ENCODE data around the gene CSMD2.

DNA sequence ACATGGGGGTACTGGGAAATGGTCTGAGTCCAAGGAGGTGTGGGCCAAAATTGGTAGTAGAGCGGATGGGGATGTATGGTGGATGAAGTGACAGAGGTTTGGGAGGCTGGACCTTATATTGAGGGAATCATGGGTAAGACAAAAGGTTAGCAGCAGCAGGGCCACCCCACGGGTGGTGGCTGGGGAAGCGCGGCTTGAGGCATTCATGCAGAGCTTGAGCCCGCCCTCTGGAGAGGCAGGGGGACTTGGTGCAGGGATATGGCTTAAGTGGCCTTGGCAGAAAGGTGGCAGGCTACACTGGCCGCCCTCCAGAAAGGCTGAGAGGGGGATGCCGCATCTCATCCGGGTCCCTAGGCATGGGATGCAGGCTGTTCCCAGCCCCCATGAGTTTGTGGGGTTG, 269.6 kb downstream of the CSMD2 start:
- TF ChIP-seq, protein P1, sequence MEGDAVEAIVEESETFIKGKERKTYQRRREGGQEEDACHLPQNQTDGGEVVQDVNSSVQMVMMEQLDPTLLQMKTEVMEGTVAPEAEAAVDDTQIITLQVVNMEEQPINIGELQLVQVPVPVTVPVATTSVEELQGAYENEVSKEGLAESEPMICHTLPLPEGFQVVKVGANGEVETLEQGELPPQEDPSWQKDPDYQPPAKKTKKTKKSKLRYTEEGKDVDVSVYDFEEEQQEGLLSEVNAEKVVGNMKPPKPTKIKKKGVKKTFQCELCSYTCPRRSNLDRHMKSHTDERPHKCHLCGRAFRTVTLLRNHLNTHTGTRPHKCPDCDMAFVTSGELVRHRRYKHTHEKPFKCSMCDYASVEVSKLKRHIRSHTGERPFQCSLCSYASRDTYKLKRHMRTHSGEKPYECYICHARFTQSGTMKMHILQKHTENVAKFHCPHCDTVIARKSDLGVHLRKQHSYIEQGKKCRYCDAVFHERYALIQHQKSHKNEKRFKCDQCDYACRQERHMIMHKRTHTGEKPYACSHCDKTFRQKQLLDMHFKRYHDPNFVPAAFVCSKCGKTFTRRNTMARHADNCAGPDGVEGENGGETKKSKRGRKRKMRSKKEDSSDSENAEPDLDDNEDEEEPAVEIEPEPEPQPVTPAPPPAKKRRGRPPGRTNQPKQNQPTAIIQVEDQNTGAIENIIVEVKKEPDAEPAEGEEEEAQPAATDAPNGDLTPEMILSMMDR (IDR thresholded peaks at IDR 0.05 in 4 of 5, conservative IDR thresholded peaks at IDR 0.05 in 1 of 5): no peak
- TF ChIP-seq POLR2A (IDR thresholded peaks at IDR 0.05): no peak

Measured in gastrocnemius medialis (tissue), 4 donors.